GM19467 (cell line): ENCODE results near the gene ADCY2.

Experiments used
- ATAC-seq: cut with Tn5 transposase; IDR thresholded peaks from one replicate; pipeline ENCODE4 v1.9.1; 2021; ENCODE audit warnings: mild to moderate bottlenecking, moderate library complexity; ENCODE audit not compliant: unreplicated experiment

The ADCY2 gene

DNA sequence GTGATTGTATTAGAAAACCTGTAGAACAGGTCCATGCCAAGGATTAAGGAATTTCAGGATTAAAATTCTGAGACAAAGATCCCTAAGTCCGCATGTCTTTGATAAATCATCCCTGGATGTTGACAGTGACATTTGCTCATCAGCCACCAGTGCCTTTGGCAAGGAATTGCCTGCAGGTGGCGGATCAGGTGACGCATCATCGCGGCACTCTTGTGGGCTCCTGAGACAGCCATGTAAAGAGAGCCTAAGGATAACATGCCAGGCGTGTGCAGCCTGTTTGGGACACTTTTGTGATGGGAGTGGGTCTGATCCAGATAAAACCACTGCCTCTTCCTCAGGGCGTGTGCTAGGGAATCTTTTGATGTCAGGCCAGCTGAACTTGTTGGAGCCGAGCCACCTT lies 40.6 kb downstream of the ADCY2 start:
- ATAC-seq, result no peak

DNA sequence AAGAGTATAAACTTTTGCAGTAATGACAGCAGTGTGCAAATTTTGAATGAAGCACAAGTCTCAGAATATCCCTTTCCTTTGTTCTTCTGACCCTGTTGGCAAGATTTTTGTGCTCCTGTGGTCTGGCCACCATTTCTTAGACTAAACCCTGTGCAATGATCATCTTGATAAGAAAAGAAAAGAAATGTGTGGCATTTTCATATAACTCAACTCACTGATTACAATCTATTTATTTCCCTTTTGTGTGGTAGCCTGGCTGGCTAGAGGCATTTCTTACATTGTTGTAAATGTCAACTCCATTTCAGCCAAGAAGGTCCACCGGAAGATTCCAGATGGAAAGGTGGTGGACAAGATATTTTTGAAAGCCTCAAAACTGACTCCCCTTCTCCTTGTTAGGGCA lies 41.9 kb downstream of the ADCY2 start:
- ATAC-seq, result no peak

DNA sequence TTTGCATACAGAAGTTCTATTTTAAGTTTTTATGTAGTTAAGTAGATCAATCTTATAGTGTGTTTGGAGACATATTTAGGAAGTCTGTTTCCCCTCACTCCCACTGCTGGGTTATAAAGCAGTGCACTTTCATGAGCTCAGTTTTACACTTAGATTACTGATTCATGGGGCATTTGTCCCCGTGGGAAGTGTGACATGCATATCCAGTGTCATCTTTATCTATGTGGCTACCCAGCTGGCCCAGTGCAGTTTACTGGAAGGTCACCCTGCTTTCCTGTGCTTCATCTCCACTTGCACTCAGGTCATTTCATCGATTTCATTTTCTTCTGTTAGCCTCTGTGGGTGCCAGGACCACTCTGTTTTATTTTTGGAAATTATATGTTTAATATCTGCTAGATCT lies 49.1 kb downstream of the ADCY2 start:
- ATAC-seq, result no peak

DNA sequence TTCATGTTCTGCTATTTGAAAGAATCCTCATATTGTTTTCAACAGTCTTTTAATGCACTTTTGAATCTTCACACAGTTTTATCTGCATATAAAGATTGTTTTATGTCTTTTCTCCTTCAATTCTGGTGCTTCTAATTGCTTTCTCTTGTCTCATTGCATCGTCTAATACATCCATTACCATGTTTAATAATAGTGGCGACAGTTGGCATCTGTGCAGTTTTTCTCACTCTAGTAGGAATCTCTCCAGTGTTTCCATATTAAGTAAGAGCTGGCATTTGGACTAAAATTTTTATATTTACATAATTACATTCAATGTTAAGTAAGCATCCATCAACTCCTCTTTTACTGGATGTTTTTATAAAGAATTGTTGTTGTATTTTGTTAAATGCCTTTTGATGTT lies 49.9 kb downstream of the ADCY2 start:
- ATAC-seq, result no peak

DNA sequence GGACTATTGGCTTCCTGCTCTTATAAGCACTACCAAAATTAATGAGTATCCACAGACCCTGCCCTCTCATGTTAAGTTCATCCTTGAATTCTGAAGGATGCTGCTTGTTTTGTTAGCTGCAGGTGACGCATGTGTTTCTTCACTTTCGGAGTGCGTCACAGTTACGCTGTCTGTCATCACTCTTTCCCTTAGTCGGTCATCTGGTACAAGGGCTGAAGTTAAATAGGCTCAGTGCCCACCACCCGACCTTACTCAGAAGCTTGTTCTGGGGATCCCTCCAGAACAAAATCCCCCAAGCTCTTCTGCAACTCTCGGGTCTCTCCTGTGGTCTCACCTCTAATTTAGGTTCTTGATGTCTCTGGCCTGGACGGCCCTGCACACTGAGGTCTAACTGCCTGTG lies 51.0 kb downstream of the ADCY2 start:
- no peak for ATAC-seq

DNA sequence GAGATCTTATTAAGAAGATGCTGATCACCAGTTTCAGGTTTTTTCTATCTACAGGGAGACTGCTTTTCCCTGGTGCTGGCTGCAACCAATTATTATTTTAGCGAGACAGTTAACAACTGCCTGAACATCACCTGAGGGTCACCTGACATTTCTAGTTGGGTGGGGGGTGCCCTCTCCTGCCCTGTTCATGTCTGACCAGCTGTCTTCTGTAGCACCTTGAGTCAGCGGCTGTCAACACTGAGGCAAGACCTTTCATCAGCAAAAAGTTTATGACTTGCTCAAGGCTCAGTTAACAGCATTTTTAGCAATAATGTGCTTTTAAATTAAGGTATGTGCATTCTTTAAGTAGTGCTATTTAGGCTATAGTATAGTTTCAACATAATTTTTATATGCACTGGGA lies 58.0 kb downstream of the ADCY2 start:
- no peak for ATAC-seq

DNA sequence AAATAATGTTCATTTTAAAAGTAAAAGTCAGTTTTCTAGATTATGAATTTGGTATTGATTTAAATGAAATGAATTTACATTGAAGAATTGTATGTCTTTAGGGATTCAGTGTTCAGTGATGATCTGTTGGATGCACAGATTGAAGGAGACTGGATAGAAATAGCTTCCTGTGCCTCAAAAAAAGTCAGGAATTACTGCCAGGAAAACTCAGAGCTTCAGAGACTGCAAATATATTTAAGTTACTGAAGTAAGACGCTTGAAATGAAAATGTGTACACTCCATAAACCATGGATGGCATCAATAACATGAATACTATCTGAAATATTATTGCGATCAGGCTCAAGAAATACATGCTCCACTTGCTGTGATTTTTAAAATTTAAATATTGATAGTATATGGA lies 60.3 kb downstream of the ADCY2 start:
- no peak for ATAC-seq

DNA sequence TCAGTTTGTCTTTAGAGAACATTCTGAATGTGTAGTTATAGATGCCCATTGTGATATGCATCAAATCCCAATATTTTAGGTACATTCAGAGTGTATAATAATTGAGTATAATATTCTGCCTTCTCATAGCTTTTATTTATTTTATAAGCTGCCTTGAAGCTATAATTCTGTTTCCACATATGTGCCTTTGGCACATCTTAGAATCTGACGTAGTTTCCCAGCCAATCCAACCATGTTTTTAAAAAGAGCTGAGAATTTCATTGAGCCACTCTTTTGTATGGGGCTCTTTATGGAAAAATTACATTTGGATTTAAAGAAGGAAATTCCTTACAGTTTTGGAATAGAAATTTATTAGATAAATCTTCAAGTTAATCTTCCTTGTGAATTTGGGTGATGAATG lies 65.4 kb downstream of the ADCY2 start:
- ATAC-seq, result no peak

DNA sequence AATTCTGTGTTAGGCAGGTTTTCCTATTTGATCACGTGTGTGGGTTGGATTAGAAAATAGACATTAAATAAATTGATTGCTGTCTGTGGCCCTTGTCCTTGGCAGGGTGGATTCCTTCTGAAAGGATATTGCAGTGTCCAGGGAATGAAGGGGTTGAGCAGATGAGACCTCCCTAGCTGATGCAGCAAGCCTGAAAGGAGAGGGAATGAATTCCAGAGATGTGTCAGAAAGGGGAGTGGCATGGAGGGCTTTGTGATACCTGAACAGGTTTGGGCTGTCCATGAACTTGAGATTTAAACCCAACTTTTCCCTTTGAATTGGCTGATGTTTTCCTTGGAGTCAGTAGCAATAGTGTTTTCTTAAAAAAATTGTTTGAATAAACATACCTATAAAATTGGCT lies 66.8 kb downstream of the ADCY2 start:
- no peak for ATAC-seq

DNA sequence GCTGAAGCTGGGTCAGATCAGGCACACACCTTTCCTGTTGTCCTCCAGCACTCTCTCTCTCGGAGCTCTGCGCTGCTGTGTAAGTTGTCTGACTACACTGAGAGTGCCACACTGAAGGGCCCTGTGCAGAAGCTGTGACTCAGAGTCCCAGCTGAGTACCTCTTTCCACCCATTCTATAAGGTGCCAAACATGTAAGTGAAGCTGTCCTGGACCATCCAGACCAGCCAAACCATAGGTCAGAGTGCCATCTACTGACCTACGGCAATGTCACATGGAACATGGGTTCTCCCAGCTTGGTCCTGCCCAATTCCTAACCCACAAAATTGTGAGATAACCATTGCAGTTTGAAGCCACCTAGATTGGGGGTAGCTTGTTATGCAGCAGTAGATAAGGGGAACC lies 68.2 kb downstream of the ADCY2 start:
- no peak for ATAC-seq

DNA sequence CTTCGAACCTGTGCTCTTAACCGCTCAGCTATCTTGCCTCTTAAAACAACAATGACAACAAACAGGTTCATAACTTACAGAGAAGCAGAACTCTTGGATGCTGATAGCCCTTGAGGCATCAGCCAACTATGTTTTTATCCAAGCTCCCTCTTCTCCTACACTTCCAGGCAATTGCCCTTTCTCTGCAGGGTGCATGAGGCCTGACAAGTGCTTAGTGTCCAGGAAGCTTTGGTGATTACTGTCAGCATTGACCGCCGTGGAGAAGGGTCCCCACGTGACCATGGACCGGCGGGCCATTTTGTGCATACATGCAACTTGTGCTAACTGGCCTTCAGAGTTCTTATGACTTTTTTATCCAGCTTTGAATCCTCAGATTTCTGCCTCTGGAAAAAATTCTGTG lies 71.2 kb downstream of the ADCY2 start:
- ATAC-seq, result no peak

DNA sequence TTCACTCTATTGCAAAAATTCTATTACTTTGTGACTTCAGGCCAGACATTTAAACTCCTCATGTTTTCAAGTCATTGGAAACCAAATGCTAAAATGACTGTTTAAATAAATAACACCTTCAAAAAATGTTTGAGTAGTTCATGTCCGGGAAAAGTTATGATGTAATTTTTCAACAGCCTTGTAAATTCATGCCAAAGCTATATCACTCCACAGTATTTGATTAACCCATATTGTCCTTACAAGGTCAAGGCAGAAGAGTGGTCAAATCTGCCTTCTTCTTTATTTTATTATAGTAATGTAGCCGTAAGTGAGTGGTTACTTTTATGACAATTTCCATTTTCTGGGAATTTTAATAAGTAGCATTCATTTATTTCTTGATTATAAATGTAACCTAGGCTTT lies 72.8 kb downstream of the ADCY2 start:
- no peak for ATAC-seq

DNA sequence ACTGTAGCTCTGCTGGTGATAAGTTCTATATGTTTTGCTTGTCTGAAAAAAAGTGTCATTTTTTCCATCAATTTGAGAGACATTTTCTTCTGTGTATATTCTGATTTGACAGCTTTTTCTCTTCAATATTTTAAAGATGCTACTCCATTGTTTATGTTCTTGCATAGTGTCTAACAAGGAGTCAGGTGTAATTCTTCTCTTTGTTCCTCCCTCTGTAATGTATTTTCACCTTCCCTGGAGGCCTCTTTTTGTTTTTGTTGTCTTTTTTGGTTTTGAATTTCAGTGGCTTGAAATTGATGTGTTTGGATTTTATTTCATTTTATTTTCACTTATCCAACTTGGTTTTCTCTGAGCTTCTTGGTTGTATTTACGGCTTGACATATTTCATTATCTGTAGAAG lies 75.8 kb downstream of the ADCY2 start:
- no peak for ATAC-seq

DNA sequence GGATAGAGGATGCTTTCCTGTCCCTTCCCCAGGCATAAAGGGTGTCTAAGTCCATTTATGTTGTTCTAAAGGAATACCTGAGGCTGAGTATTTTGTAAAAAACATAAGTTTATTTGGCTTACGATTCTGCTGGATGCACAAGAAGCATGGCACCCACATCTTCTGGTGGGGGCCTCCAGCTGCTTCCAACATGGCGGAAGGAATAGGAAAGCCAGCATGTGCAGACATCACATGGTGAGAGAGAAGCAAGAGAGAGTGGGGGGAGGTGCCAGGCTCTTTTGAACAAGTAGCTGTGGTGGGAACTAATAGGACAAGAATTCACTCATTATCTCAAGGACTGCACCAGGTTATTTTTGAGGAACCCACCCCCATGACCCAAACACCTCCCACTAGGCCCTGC lies 77.2 kb downstream of the ADCY2 start:
- ATAC-seq, result no peak

DNA sequence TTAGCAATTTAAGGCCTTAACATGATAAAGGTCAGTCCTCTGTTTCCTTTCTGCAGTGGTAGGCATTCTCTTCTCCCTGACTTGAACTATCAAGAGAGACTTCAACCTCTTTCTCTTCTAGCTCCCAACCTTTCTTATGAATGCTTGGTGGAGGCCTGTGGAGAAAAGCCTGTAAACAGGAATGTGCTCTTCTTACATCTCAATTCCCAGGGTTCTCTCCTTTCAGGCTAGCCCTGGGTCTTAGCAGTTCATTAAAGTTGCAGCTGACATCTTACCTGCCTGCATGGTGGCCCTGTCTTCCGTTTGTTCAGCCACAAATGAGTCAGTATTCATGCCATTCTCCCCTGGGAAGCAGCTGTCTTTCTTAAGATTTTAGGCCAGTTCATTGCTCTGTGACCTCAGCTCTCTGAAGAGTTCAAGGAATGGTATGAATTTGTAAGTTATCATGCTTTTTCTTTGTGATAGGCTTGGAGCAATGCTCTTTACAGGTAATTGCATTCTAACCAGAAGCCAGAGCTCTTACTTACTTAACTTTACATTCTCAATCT lies 77.8 kb downstream of the ADCY2 start:
- ATAC-seq, result no peak

DNA sequence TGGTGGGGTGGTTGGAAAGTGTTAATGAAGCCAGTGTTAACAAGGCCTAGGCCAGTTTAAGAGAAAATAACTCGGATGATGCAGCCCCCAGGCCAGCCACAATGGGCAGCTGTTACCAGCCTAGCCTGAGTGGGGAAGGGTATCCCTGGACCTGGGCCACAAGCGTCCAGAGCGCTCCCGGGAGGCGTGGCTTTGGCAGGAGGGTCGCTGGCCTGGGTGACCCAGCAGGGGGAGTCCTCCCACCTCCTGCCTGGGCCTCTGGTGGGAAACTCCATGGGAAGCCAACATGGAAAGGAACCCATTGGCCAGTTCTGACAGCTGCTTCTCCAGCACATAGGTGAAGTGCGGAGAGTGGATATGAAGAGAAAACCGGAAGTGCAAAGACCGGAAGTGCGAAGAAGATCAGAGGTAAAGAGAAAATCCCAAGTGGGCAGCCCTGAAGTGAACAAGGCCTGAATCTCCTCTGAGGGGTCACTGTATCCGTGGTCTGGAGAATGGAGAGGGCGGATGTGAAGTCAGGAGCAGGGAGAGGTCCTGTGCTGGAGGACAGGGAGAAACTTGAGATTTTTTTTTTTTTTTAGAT lies 79.0 kb downstream of the ADCY2 start:
- no peak for ATAC-seq

DNA sequence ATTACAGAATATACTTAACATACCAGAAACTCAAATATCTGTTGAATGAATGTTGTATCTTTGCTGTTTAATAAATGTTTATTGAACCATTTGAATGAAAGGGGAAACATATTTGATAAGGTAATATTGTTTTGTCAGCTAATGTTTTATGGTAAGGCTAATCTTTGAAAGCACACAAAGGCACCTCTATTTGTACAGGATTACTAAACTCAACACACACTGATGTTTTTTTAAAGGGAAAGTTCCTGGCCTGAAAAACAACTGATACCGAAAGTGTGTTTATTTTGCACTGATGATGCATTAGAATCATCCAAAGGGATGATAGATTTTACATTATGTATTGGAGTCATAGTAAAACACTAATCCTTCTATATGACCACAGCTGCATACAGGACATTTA lies 82.5 kb downstream of the ADCY2 start:
- ATAC-seq, result no peak

DNA sequence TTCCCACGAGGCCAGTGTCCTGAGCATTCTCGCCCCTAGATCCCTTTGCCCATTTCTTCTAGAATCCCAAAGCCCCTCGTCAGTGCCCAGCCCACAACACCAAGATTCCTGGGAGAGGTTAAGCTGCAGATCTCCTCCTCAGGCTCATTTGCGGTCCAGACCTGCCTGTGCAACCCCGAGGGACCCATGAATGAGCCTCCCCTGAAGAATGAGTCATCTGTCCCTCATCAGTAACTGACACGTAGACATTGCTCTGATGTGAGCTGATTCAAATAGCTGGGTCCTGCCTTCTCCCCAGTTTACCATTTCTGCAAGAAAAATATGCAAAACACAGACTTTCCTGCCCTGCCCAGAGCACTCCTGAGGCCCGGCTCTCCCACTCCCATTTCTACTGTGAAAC lies 92.8 kb downstream of the ADCY2 start:
- no peak for ATAC-seq

DNA sequence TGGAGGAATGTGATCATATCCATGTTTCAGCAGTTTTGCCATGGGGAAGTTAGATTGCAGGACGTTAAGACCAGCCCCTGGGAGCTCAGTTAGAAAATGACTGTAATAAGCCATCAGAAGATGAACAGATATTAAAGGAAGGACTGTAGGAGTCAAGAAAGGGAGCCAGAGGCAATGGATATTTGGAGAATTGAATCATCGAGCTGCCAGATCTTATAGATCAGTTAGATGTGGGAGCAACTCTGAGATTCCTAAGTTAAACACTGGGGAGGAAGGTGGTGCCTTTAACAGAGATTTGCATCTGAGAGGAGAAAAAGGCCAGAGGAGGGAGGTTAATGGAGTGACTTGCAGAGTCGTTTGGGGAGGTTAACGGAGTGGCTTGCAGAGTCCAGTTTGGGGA lies 96.4 kb downstream of the ADCY2 start:
- no peak for ATAC-seq

DNA sequence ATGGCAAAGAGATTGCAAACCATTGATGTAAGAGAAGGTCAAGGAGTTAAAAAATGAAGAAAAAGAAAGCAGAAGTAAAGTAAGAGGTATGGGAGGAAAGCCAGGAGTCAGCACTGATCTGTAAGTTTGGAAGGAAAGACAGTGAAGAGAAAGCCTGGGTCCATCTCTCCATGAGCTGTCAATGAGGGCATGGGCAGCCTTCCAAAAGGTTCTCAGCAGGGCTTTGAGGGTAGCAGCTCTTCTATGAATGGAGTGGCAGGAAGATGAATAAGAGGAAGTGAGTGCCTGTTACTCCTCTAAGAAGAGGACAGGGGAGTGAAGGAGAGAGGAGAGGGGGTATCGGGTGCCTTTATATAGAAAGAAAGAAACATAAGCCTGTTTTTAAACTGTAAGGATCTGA lies 97.1 kb downstream of the ADCY2 start:
- ATAC-seq, result no peak

DNA sequence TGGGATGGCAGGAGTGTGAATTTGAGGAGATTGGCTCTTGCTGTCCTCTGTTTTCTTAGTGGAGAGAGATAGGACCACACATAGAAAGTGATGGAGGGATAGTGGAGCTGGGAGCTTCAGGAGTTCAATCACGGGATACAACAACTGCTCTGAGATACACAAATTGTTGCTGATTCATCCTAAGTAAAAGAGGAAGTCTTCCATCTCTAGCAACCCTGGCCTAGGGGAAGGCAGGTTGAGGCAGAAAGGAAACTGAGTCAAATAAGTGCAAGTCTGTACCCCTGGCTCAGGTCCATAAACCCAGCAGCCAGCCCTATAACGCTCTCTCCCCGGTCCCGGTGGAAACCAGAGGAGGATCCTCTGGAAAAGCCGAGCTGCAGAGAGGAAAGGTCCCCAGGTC lies 97.7 kb downstream of the ADCY2 start:
- ATAC-seq, result no peak

DNA sequence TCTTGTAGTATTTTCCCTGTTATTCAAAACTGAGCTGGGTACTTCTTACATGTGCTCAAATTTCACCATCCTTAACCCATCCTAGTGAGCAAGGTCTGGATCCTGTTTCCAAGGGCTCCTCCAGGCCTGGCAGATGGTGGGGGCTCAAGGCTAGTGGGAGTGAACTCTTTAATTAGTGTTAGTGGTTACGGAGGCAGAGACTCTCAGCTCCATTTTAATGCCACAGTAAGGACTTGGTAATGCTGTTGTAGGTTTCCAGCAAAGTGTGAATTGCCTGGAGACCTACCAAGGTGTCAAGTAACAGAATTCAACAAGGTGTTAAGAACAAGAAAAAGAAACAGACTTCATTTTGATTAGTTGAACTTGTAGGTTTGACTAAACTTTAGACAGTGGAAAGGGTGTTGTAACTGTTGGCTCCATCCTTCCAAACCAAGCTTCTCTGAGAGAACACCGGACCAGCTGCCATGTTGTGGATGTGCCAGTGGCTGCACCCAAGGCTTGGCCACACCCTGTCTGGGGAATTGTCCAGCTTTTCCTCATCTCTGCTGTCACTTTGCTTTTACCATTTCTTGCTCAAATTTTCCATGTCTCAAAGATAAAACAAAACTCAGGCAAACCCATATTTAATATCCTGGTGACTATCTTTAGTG lies 98.7 kb downstream of the ADCY2 start:
- no peak for ATAC-seq

DNA sequence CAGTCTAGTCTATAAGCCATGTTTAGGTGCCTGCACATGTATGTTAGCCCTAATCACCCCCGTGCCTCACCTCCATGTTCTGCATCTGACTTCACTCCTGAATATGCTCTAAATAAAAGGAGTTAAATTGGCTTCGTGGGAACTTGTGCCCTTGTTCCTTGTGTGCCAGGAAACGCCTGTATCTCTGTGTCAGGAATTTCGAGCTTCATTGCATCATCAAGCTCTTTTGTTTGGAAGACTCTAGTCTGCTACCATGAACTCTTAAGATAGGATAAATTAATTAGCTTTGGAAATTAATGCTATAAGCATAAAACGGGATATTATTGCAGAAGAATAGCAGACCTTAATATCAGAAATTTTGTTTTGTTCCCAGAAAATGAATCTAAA lies 99.2 kb downstream of the ADCY2 start:
- no peak for ATAC-seq
